Spinal cord (tissue), 10 donors: ENCODE measurements around the gene NCOR2. TPM values are rescaled to one million over a fixed set of nuclear protein-coding genes. Genes with fewer than 3 reads are reported as not detected.

Source experiments
- DNase-seq, 6 donors: peaks; one replicate each; pipeline versions ENCODE4 v3.0.0 to v3.0.0-alpha.2; 2013 to 2015; ENCODE audit warnings: low spot score in 6 of 6, low read depth in 4 of 6
- H3K27ac ChIP-seq: one replicate; pipeline ENCODE4 v1.5.1; 2013; ENCODE audit warnings: low read depth, low read length, control low read depth
- H3K27me3 ChIP-seq: one replicate; pipeline ENCODE4 v1.6.1; 2013; ENCODE audit warnings: low read length; ENCODE audit not compliant: control insufficient read depth, insufficient read depth
- H3K36me3 ChIP-seq: one replicate; pipeline ENCODE4 v1.6.1; 2013; ENCODE audit warnings: low read length; ENCODE audit not compliant: control insufficient read depth, insufficient read depth
- H3K4me1 ChIP-seq: one replicate; pipeline ENCODE4 v1.6.1; 2013; ENCODE audit warnings: low read length; ENCODE audit not compliant: control insufficient read depth, insufficient read depth
- H3K4me3 ChIP-seq: one replicate; pipeline ENCODE4 v1.5.1; 2013; ENCODE audit warnings: low read depth, low read length, control low read depth
- H3K9me3 ChIP-seq: one replicate; pipeline ENCODE4 v1.6.1; 2013; ENCODE audit warnings: low read length; ENCODE audit not compliant: control insufficient read depth, insufficient read depth
- WGBS: methylation state at CpG from one replicate; pipeline ENCODE4 v1.1.5; 2013; ENCODE audit warnings: missing lambda C conversion rate; ENCODE audit not compliant: insufficient coverage; 5-methylcytosine and 5-hydroxymethylcytosine counted together
- polyA plus RNA-seq, 2 donors: library from polyadenylated mRNA; unstranded; fragments of 120-200 nt; gene quantifications; one replicate each; pipeline ENCODE4 v1.2.1, GENCODE V29; 2013; ENCODE audit not compliant: insufficient read length in 2 of 2
- total RNA-seq, 2 donors: library from RNA; depleted of rRNA in 1 of 2; stranded (reverse); fragments of 120-200 nt in 1 of 2; fragments of >200 nt in 1 of 2; gene quantifications; one replicate each; pipeline versions ENCODE4 v1.2.3 to v1.2.4, GENCODE V29; 2013 to 2014
- donor health status: healthy.

The NCOR2 gene
- total and polyA plus RNA-seq, 4 donors = 29.4 to 113 (median 67.7) TPM

- Histone ChIP-seq H3K27me3 (no peaks in the 10 kb centered on the region), H3K4me3 (no peak overlapping the region), H3K9me3 (no peaks in the 10 kb centered on the region), H3K4me1 (peaks cover 76% of the 10 kb centered on the region), H3K36me3 (peaks cover 32% of the 10 kb centered on the region), H3K27ac (no peak overlapping the region)
- WGBS = 88% methylated on average over 26 of the region's 28 CpGs
- DNase-seq = no peak
Measured at GRCh38 chr12:124555168-124556073, 12.0 kb downstream of the NCOR2 start.

DNA sequence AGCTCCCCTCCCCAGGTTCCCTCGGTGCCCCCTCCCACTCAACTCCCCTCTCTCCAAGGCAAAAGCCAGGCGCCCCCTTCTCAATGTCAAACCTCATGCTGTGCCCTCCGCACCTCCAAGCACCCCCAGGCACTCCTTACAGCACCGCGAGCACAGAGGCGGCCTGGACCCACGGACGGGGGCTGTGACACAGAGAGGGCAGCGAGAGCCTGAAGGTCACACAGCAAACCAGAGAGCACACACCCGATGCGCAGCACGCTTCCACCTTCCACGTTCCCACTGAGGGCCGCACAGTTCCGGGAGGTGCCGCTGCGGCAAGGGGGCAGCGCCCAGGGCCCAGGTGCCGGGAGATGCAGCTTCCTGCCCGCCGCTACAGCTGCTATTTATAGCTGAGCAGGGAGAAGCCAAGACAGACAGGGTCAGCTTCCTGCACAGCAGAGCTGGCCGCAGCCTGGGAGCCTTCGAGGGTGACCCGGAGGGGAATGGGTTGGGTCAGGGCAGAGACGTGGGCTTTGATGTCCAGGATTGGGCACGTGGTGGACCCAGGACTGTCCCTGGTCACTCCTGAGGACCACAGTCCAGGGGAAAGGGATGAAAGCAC, 12.9 kb downstream of the NCOR2 start:
- Histone ChIP-seq H3K9me3 (no peaks in the 10 kb centered on the region), H3K27me3 (no peaks in the 10 kb centered on the region), H3K27ac (no peak overlapping the region), H3K4me1 (peaks cover 85% of the 10 kb centered on the region), H3K36me3 (peaks cover 32% of the 10 kb centered on the region), H3K4me3 (no peak overlapping the region)
- WGBS = 87% methylated on average over 26 of the region's 26 CpGs
- DNase-seq = no peak

DNA sequence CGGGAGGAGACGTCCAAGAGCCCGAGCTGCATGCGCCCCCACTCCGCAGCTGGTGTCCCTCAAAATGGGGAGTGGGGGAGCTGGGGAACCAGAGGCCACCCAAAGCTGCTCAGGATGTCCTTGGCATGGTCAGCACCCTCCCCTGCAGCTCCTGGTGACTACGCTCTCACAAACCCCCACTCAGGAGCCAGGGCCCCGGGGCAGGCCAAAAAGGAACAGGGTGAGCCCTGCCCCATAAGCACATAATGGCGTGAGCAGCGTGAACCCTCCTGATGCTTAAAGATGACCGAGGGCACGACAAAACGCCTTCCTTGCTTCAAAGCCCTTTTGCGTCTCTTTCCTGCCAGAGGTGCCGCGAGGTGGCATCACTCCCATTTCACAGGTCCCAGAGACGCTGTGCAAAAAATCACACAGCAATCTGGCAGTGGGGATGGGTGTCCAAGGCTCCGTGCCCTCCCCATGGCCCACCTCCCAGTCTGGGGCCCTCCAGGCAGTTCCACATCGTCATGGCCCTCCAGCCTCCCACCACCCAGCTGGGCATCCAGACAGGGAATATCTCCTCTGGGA, 13.5 kb downstream of the NCOR2 start:
- Histone ChIP-seq H3K9me3 (no peaks in the 10 kb centered on the region), H3K27ac (no peak overlapping the region), H3K4me3 (no peak overlapping the region), H3K4me1 (peaks cover 89% of the 10 kb centered on the region), H3K27me3 (no peaks in the 10 kb centered on the region), H3K36me3 (peaks cover 34% of the 10 kb centered on the region)
- WGBS = 88% methylated on average over 16 of the region's 18 CpGs
- no peak for DNase-seq

DNA sequence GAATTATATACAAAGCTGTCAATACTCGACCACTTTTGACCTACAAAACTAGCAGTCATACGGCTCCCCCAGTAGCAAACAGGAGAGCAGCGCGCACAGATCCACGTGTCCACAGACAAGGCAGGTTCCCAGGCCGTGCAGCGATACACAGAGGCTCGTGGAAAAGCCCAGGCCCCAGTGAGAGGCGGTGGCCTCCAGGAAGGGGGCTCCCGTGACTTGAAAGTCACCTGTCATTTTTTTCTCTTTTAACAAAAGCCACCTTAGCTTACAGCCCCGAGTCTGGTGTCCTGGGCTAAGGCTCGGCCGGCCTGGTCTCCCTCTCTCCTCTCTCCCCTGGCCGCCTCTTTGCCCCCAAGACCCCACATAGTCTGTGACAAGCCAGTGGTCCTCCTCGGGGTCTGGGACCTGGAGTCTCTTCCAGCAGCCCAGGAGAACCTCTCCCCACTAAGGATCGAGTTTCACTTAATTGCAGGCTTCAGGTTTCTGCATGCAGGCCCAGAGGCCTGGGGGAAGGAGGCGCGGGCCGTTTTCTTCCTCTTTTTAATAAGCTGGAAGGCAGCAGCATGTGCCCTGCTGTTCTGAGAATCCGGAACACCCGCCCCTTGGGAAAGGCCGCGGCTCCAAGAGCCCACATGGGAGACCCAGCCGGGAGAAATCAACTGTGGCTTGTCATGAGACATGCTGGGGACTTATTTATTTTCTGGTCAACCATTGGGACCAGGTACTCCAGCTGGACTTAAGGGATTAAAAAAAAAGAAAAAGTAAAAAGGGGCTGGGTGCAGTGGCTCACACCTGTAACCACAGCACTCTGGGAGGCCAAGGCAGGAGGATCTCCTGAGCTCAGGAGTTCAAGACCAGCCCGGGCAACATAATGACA, 15.9 kb downstream of the NCOR2 start:
- no peak for DNase-seq
- 33% methylated on average over 24 of the region's 25 CpGs for WGBS
- no peak overlapping the region for H3K4me3 ChIP-seq
- peak overlapping the region; percentile 36 for H3K27ac ChIP-seq
- no peaks in the 10 kb centered on the region for H3K27me3 ChIP-seq
- peaks cover 78% of the 10 kb centered on the region for H3K4me1 ChIP-seq
- no peaks in the 10 kb centered on the region for H3K9me3 ChIP-seq
- peaks cover 26% of the 10 kb centered on the region for H3K36me3 ChIP-seq

- Histone ChIP-seq H3K4me3 (no peak overlapping the region), H3K9me3 (no peaks in the 10 kb centered on the region), H3K27me3 (no peaks in the 10 kb centered on the region), H3K4me1 (peaks cover 81% of the 10 kb centered on the region), H3K27ac (peak overlapping the region; percentile 57), H3K36me3 (peaks cover 30% of the 10 kb centered on the region)
- peak in 2 of 6 donors; percentile 75 to 77 for DNase-seq
- 41% methylated on average over 5 of the region's 11 CpGs for WGBS
Measured at GRCh38 chr12:124550123-124551089, 17.0 kb downstream of the NCOR2 start.

- peaks cover 82% of the 10 kb centered on the region for H3K4me1 ChIP-seq
- no peak overlapping the region for H3K4me3 ChIP-seq
- H3K27me3 ChIP-seq = no peaks in the 10 kb centered on the region
- no peaks in the 10 kb centered on the region for H3K9me3 ChIP-seq
- 92% methylated on average over 2 of the region's 17 CpGs for WGBS
- peaks cover 27% of the 10 kb centered on the region for H3K36me3 ChIP-seq
- H3K27ac ChIP-seq = no peak overlapping the region
- DNase-seq = no peak
Measured at GRCh38 chr12:124549629-124550028, 17.8 kb downstream of the NCOR2 start.

GRCh38 chr12:124548854-124549378, 18.5 kb downstream of the NCOR2 start:
- 34% methylated on average over 16 of the region's 24 CpGs for WGBS
- no peak for DNase-seq
- Histone ChIP-seq H3K9me3 (no peaks in the 10 kb centered on the region), H3K36me3 (peaks cover 20% of the 10 kb centered on the region), H3K27me3 (no peaks in the 10 kb centered on the region), H3K27ac (no peak overlapping the region), H3K4me3 (no peak overlapping the region), H3K4me1 (peaks cover 82% of the 10 kb centered on the region)

DNA sequence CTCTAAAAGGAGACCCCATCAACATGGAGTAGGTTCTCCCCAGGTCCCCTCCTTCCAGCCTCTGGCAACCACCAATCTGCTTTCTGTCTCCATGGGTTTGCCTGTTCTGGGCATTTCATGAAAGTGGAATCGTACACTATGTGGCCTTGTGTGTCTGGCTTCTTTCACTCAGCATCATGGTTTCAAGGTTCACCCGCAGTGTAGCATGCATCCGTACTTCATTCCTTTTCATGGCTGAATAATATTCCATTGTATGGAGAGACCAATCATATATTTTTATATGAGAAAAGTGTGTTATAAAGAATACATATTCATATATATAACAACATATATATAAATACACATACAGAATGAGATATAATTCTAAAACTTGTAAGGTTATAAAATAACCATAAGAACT, 19.8 kb downstream of the NCOR2 start:
- Histone ChIP-seq H3K4me1 (peaks cover 87% of the 10 kb centered on the region), H3K9me3 (no peaks in the 10 kb centered on the region), H3K4me3 (no peak overlapping the region), H3K27ac (no peak overlapping the region), H3K36me3 (peaks cover 17% of the 10 kb centered on the region), H3K27me3 (no peaks in the 10 kb centered on the region)
- no CpG with 5 or more reads among the region's 3 CpGs for WGBS
- DNase-seq = no peak
